ENCODE results near the gene RNASET2. TPM values are rescaled to one million over a fixed set of nuclear protein-coding genes. Genes with fewer than 3 reads are reported as not detected.

The RNASET2 gene
- polyA plus RNA-seq, 1 donor (not counting 4 experiments of a cell fraction or from before 2014, with no cell fraction given), result 21.5 TPM

GRCh38 chr6:166969390-166970002 lies 13.1 kb upstream of the RNASET2 start:
- H2AFZ ChIP-seq (ENCODE audit: control insufficient read depth, low read length), result no peak overlapping the region
- no peak for FAIRE-seq

DNA sequence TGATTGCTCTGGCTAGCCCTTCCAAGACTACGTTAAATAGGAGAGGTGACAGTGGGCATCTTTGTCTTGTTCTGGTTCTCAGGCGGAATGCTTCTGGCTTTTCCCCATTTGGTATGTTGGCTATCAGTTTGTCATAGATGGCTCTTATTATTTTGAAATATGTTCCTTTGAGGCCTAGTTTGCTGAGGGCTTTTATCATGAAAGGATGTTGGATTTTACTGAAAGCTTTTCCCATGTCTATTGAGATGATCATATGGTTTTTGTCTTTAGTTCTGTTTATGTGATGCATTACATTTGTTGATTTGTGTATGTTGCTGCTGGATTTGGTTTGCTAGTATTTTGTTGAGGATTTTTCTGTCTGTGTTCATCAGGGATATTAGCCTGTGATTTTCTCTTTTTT lies 9.9 kb upstream of the RNASET2 start:
- DNase-seq (ENCODE audit: low read depth, low spot score), result no peak
- no peaks in the 10 kb centered on the region for H3K4me1 ChIP-seq (ENCODE audit: control insufficient read depth, extremely low read depth, insufficient read depth, low read length)
- H4K20me1 ChIP-seq (ENCODE audit: control insufficient read depth, extremely low read depth, insufficient read depth, low read length), result no peaks in the 10 kb centered on the region
- H3K36me3 ChIP-seq (ENCODE audit: control insufficient read depth in 2 of 2, extremely low read depth in 1 of 2, insufficient read depth in 2 of 2, low read length in 2 of 2), result no peaks in the 10 kb centered on the region
- no peak for TF ChIP-seq EZH2 (IDR thresholded peaks at IDR 0.05; ENCODE audit: low read length)
- TF ChIP-seq, protein P1, sequence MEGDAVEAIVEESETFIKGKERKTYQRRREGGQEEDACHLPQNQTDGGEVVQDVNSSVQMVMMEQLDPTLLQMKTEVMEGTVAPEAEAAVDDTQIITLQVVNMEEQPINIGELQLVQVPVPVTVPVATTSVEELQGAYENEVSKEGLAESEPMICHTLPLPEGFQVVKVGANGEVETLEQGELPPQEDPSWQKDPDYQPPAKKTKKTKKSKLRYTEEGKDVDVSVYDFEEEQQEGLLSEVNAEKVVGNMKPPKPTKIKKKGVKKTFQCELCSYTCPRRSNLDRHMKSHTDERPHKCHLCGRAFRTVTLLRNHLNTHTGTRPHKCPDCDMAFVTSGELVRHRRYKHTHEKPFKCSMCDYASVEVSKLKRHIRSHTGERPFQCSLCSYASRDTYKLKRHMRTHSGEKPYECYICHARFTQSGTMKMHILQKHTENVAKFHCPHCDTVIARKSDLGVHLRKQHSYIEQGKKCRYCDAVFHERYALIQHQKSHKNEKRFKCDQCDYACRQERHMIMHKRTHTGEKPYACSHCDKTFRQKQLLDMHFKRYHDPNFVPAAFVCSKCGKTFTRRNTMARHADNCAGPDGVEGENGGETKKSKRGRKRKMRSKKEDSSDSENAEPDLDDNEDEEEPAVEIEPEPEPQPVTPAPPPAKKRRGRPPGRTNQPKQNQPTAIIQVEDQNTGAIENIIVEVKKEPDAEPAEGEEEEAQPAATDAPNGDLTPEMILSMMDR (optimal IDR thresholded peaks at IDR 0.05 in 1 of 3, IDR thresholded peaks at IDR 0.05 in 1 of 3, conservative IDR thresholded peaks at IDR 0.05 in 1 of 3; ENCODE audit: extremely low read depth in 1 of 3, insufficient read depth in 2 of 3, low read length in 3 of 3), result no peak
- dilution Hi-C loops (cut with MboI; ENCODE audit: extremely low pct_ligation_motif_present, low sequenced_read_pairs), result no loop called here
- no peak overlapping the region for H3K9ac ChIP-seq (ENCODE audit: control insufficient read depth, extremely low read depth, insufficient read depth, low read length)
- no peaks in the 10 kb centered on the region for H3K9me1 ChIP-seq (ENCODE audit: control insufficient read depth, extremely low read depth, insufficient read depth, low read length)
- no peak overlapping the region for H3K27ac ChIP-seq (ENCODE audit: control insufficient read depth, insufficient read depth, low read length)
- no peak overlapping the region for H3K4me2 ChIP-seq (ENCODE audit: control insufficient read depth, extremely low read depth, insufficient read depth, low read depth, low read length)
- no peaks in the 10 kb centered on the region for H3K79me2 ChIP-seq (ENCODE audit: control insufficient read depth, insufficient read depth, low read length)
- no peaks in the 10 kb centered on the region for H3K27me3 ChIP-seq (ENCODE audit: control insufficient read depth, extremely low read depth, insufficient read depth, low read length)
- no peak for FAIRE-seq
- H2AFZ ChIP-seq (ENCODE audit: control insufficient read depth, low read length), result no peak overlapping the region
- no peak overlapping the region for H3K4me3 ChIP-seq (ENCODE audit: control insufficient read depth in 2 of 3, extremely low read depth in 1 of 3, insufficient read depth in 2 of 3, low read depth in 1 of 3, low read length in 3 of 3)
- no peaks in the 10 kb centered on the region for H3K9me3 ChIP-seq (ENCODE audit: control insufficient read depth, low read depth, low read length)

More at GRCh38 chr6:166969390-166970002, 13.1 kb upstream of the RNASET2 start:
- Histone ChIP-seq H3K27ac (ENCODE audit: control insufficient read depth, insufficient read depth, low read length) (no peak overlapping the region), H3K27me3 (ENCODE audit: control insufficient read depth, extremely low read depth, insufficient read depth, low read length) (no peaks in the 10 kb centered on the region), H3K9me3 (ENCODE audit: control insufficient read depth, low read depth, low read length) (no peaks in the 10 kb centered on the region), H3K79me2 (ENCODE audit: control insufficient read depth, insufficient read depth, low read length) (no peaks in the 10 kb centered on the region), H3K4me2 (ENCODE audit: control insufficient read depth, extremely low read depth, insufficient read depth, low read depth, low read length) (no peak overlapping the region), H4K20me1 (ENCODE audit: control insufficient read depth, extremely low read depth, insufficient read depth, low read length) (no peaks in the 10 kb centered on the region), H3K36me3 (ENCODE audit: control insufficient read depth in 2 of 2, extremely low read depth in 1 of 2, insufficient read depth in 2 of 2, low read length in 2 of 2) (no peaks in the 10 kb centered on the region), H3K4me1 (ENCODE audit: control insufficient read depth, extremely low read depth, insufficient read depth, low read length) (no peaks in the 10 kb centered on the region), H3K4me3 (ENCODE audit: control insufficient read depth in 2 of 3, extremely low read depth in 1 of 3, insufficient read depth in 2 of 3, low read depth in 1 of 3, low read length in 3 of 3) (no peak overlapping the region), H3K9ac (ENCODE audit: control insufficient read depth, extremely low read depth, insufficient read depth, low read length) (no peak overlapping the region), H3K9me1 (ENCODE audit: control insufficient read depth, extremely low read depth, insufficient read depth, low read length) (no peaks in the 10 kb centered on the region)
- dilution Hi-C loops (cut with MboI; ENCODE audit: extremely low pct_ligation_motif_present, low sequenced_read_pairs), result no loop called here
- TF ChIP-seq EZH2 (IDR thresholded peaks at IDR 0.05; ENCODE audit: low read length), result no peak
- TF ChIP-seq, protein P1 (optimal IDR thresholded peaks at IDR 0.05 in 1 of 3, IDR thresholded peaks at IDR 0.05 in 1 of 3, conservative IDR thresholded peaks at IDR 0.05 in 1 of 3; ENCODE audit: extremely low read depth in 1 of 3, insufficient read depth in 2 of 3, low read length in 3 of 3), result no peak
- DNase-seq (ENCODE audit: low read depth, low spot score), result no peak

Measured in keratinocyte (primary cell).